Measurements from ENCODE around the gene SLCO3A1.

Gene SLCO3A1

GRCh38 chr15:92109191-92109873 lies 255.8 kb downstream of the SLCO3A1 start:
- no peak for DNase-seq

GRCh38 chr15:92111291-92111690 lies 257.8 kb downstream of the SLCO3A1 start:
- no peak for DNase-seq

GRCh38 chr15:92111751-92112150 lies 258.2 kb downstream of the SLCO3A1 start:
- DNase-seq = no peak

- no peak for DNase-seq
Observed at GRCh38 chr15:92112180-92112579, 258.7 kb downstream of the SLCO3A1 start.

GRCh38 chr15:92112711-92113110 lies 259.2 kb downstream of the SLCO3A1 start:
- DNase-seq = no peak

GRCh38 chr15:92113832-92114231 lies 260.3 kb downstream of the SLCO3A1 start:
- DNase-seq = no peak

- DNase-seq = no peak
Observed at GRCh38 chr15:92115834-92116233, 262.3 kb downstream of the SLCO3A1 start.

GRCh38 chr15:92116330-92116729 lies 262.8 kb downstream of the SLCO3A1 start:
- no peak for DNase-seq

GRCh38 chr15:92117261-92117731 lies 263.8 kb downstream of the SLCO3A1 start:
- no peak for DNase-seq

GRCh38 chr15:92118162-92118935 lies 264.8 kb downstream of the SLCO3A1 start:
- DNase-seq = no peak

- no peak for DNase-seq
Observed at GRCh38 chr15:92118936-92119325, 265.4 kb downstream of the SLCO3A1 start.

GRCh38 chr15:92120094-92120795 lies 266.7 kb downstream of the SLCO3A1 start:
- no peak for DNase-seq

- no peak for DNase-seq
Observed at GRCh38 chr15:92121047-92121446, 267.5 kb downstream of the SLCO3A1 start.

- DNase-seq = no peak
Observed at GRCh38 chr15:92122259-92122658, 268.8 kb downstream of the SLCO3A1 start.

GRCh38 chr15:92123962-92124656 lies 270.6 kb downstream of the SLCO3A1 start:
- no peak for DNase-seq

GRCh38 chr15:92124657-92125010 lies 271.1 kb downstream of the SLCO3A1 start:
- DNase-seq = no peak

GRCh38 chr15:92128788-92129187 lies 275.3 kb downstream of the SLCO3A1 start:
- DNase-seq = no peak

- DNase-seq = no peak
Observed at GRCh38 chr15:92130244-92130643, 276.7 kb downstream of the SLCO3A1 start.

- no peak for DNase-seq
Observed at GRCh38 chr15:92130906-92131305, 277.4 kb downstream of the SLCO3A1 start.

GRCh38 chr15:92132982-92133755 lies 279.7 kb downstream of the SLCO3A1 start:
- no peak for DNase-seq

- no peak for DNase-seq
Observed at GRCh38 chr15:92140796-92141195, 287.3 kb downstream of the SLCO3A1 start.

GRCh38 chr15:92141607-92142006 lies 288.1 kb downstream of the SLCO3A1 start:
- DNase-seq = no peak
